KMS-11 (cell line): Measurements from ENCODE around the gene PCK2.
A peak's percentile ranks its signal among the peaks of the same experiment; 100 is the strongest.

Source experiments
- H2AFZ ChIP-seq: fragments of 200-600 bp; sonication (generic); 2 replicates; pipeline ENCODE4 v1.6.1; 2016; ENCODE audit warnings: antibody characterized with exemption, mixed run types, low read depth
- H3K27ac ChIP-seq: fragments of 200-600 bp; sonication (generic); 2 replicates; pipeline ENCODE4 v1.6.1; 2016; ENCODE audit warnings: mild to moderate bottlenecking, mixed run types
- H3K27me3 ChIP-seq: fragments of 200-600 bp; sonication (generic); 2 replicates; pipeline ENCODE4 v1.6.1; 2017; ENCODE audit warnings: mild to moderate bottlenecking, low read depth, mixed run types, moderate library complexity; ENCODE audit not compliant: insufficient read depth
- H3K36me3 ChIP-seq: fragments of 200-600 bp; sonication (generic); 2 replicates; pipeline ENCODE4 v1.6.1; 2017; ENCODE audit warnings: mild to moderate bottlenecking, mixed run types; ENCODE audit not compliant: insufficient read depth
- H3K4me1 ChIP-seq: fragments of 200-600 bp; sonication (generic); 2 replicates; pipeline ENCODE4 v1.6.1; 2016; ENCODE audit warnings: mild to moderate bottlenecking, low read depth, mixed run types; ENCODE audit not compliant: poor library complexity, severe bottlenecking
- H3K4me2 ChIP-seq: fragments of 200-600 bp; sonication (generic); 2 replicates; pipeline ENCODE4 v1.7.0; 2016; ENCODE audit warnings: mild to moderate bottlenecking, mixed run types
- H3K4me3 ChIP-seq: fragments of 200-600 bp; sonication (generic); IDR thresholded peaks from 2 replicates; pipeline ENCODE4 v1.6.1; 2017; ENCODE audit warnings: low read depth, low read length, mixed read lengths; ENCODE audit not compliant: insufficient read depth
- H3K79me2 ChIP-seq: fragments of 200-600 bp; sonication (generic); 2 replicates; pipeline ENCODE4 v1.6.1; 2016; ENCODE audit warnings: low read depth, mixed run types; ENCODE audit not compliant: insufficient read depth
- H3K9ac ChIP-seq: fragments of 200-600 bp; sonication (generic); 2 replicates; pipeline ENCODE4 v1.6.1; 2016; ENCODE audit warnings: mild to moderate bottlenecking, mixed run types
- H4K20me1 ChIP-seq: fragments of 200-600 bp; sonication (generic); 2 replicates; pipeline ENCODE4 v1.6.1; 2016; ENCODE audit warnings: mild to moderate bottlenecking, mixed run types; ENCODE audit not compliant: insufficient read depth
- CTCF ChIP-seq: fragments of 200-600 bp; sonication (generic); conservative IDR thresholded peaks from 2 replicates; pipeline ENCODE4 v1.6.1; 2017; ENCODE audit warnings: low read depth, mild to moderate bottlenecking, antibody characterized with exemption, low read length, moderate library complexity, mixed read lengths

The PCK2 gene

GRCh38 chr14:24146453-24146977 lies 52.4 kb downstream of the PCK2 start, which contains the start of gene PSME2:
TSS of gene PSME2 (minus strand) at chr14:24146610. CDS start at chr14:24146581, 29 bp downstream.
- H3K27me3 ChIP-seq: no peaks in the 10 kb centered on the region
- H3K36me3 ChIP-seq: no peaks in the 10 kb centered on the region
- H3K4me1 ChIP-seq: peaks cover 13% of the 10 kb centered on the region
- peak within 1 kb of the TSS; percentile 46; the same call in 1 of the 2 replicates for H3K27ac ChIP-seq
- H3K4me2 ChIP-seq: peak within 1 kb of the TSS; percentile 80
- peak within 1 kb of the TSS; percentile 34 for H3K4me3 ChIP-seq
- H4K20me1 ChIP-seq: no peaks in the 10 kb centered on the region
- no peak for TF ChIP-seq CTCF
- H3K79me2 ChIP-seq: peaks cover 19% of the 10 kb centered on the region; the same call in 1 of the 2 replicates
- H2AFZ ChIP-seq: peak within 1 kb of the TSS; percentile 59; the same call in 1 of the 2 replicates
- peak within 1 kb of the TSS; percentile 49; the same call in 1 of the 2 replicates for H3K9ac ChIP-seq

DNA sequence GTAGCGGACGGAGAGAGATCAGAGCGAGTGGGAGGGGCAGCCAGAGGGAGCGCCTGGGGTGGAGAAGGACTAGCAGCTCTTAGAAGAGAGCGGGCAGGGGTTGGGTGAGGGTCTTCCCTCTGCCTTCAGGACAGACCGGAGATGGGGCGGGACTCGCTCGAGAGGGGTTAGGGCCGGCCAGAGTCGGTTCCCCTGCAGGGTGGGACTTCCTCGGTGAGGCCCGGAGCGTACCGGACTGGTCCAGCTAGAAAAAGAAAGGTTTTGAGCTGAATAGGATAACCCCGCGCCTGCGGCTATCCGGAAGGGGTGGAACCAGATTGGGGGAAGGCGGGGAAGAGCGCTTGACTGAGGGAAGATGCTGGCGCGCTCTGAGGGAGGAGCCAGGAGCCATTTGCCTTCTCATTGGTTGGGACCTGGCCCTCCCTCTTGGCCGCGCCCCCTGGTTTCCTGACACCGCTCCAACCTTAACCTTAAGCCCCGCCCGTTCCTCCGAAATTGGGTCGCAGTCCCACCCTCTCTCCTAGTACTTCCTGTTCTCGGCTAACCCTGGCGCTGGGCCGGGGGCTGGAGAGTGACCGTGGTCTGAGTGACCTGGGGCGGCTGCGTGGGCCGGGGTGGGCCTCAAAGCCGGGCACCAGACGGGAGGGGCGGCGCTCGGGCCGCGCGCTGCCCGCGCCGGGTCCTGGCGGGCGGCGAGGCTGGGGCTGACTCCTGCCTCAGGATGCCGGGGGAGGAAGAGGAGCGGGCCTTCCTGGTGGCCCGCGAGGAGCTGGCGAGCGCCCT lies 53.1 kb downstream of the PCK2 start, which contains the start of gene RNF31:
TSS of gene RNF31 (plus strand) at position 521 of the 783 bp plus-strand sequence. CDS start at position 722, 201 bp downstream.
- H3K27ac ChIP-seq: peak within 1 kb of the TSS; percentile 46; the same call in 1 of the 2 replicates
- H3K4me3 ChIP-seq: peak within 1 kb of the TSS; percentile 34
- peak within 1 kb of the TSS; percentile 80; the same call in 1 of the 2 replicates for H3K4me2 ChIP-seq
- peaks cover 19% of the 10 kb centered on the region; the same call in 1 of the 2 replicates for H3K79me2 ChIP-seq
- no peaks in the 10 kb centered on the region for H3K27me3 ChIP-seq
- no peaks in the 10 kb centered on the region for H4K20me1 ChIP-seq
- peak within 1 kb of the TSS; percentile 59; the same call in 1 of the 2 replicates for H2AFZ ChIP-seq
- no peaks in the 10 kb centered on the region for H3K36me3 ChIP-seq
- peaks cover 13% of the 10 kb centered on the region for H3K4me1 ChIP-seq
- peak within 1 kb of the TSS; percentile 49; the same call in 1 of the 2 replicates for H3K9ac ChIP-seq
- no peak for TF ChIP-seq CTCF

DNA sequence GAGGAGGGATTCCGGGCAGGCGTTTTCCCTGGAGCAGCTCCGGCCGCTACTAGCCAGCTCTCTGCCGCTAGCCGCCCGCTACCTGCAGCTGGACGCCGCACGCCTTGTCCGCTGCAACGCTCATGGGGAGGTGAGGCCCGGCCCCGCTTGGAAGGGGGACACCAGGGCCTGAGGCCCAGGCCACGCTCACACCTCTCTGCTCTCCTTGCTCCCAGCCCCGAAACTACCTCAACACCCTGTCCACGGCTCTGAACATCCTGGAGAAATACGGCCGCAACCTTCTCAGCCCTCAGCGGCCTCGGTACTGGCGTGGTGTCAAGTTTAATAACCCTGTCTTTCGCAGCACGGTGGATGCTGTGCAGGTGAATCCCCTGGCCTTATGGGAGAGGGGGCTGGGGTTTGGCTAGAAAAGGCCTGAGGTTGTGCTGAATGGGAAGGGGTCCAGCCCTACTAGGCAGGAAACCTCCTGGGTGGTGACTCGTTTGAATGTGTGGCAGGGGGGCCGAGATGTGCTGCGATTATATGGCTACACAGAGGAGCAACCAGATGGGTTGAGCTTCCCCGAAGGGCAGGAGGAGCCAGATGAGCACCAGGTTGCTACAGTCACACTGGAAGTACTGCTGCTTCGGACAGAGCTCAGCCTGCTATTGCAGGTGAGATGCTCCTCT lies 53.8 kb downstream of the PCK2 start:
- H3K27ac ChIP-seq: no peak overlapping the region
- no peaks in the 10 kb centered on the region for H3K36me3 ChIP-seq
- 0 out of 2 replicates have a peak overlapping the region, but pooled peaks have one; percentile 23 for H2AFZ ChIP-seq

More for the DNA sequence above, 53.8 kb downstream of the PCK2 start:
- Histone ChIP-seq H4K20me1 (no peaks in the 10 kb centered on the region), H3K4me3 (no peak overlapping the region), H3K27me3 (no peaks in the 10 kb centered on the region), H3K4me2 (peak overlapping the region; percentile 51; the same call in 1 of the 2 replicates), H3K79me2 (peaks cover 19% of the 10 kb centered on the region; the same call in 1 of the 2 replicates), H3K4me1 (peaks cover 10% of the 10 kb centered on the region), H3K9ac (no peak overlapping the region; the same call in 1 of the 2 replicates)
- no peak for TF ChIP-seq CTCF
